GM18508 (cell line): Measurements from ENCODE around the gene FHOD3.

Experiments used
- ATAC-seq: cut with Tn5 transposase; IDR thresholded peaks from one replicate; pipeline ENCODE4 v1.9.1; 2021; ENCODE audit warnings: moderate number of reproducible peaks; ENCODE audit not compliant: insufficient read depth, unreplicated experiment

Gene FHOD3

DNA sequence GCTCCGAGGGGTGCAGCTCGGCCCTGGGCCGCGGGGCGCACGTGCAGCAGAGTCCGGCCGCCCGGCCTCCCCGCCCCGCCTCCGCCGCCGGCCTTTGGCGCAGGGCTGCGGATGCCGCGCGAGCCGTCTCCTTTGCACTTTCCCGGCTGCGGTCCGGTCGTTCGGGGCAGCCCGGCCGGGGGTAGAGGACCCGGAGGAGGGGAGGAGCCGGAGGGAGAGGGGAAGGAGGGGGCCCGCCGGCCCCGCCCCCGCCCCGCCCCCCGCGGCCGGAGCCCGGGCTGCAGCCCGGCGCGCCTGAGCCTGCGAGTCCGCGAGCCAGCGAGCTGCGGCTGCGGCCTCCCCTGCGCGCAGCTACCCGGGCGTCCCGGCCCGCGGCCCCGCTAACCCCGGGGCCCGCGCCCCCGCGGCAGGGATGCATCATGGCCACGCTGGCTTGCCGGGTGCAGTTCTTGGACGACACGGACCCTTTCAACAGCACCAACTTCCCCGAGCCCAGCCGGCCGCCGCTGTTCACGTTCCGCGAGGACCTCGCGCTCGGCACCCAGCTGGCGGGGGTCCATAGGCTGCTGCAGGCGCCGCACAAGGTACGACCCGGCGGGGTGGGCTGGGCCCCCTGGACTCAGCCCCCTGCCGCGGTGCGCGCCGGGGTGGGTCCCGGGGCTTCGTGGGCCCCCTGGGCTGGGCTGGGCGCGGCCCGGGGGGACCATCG lies at the start of gene FHOD3:
TSS of gene FHOD3 (plus strand) at position 297 of the 709 bp plus-strand sequence. CDS start at position 420, 123 bp downstream.
- no peak for ATAC-seq

DNA sequence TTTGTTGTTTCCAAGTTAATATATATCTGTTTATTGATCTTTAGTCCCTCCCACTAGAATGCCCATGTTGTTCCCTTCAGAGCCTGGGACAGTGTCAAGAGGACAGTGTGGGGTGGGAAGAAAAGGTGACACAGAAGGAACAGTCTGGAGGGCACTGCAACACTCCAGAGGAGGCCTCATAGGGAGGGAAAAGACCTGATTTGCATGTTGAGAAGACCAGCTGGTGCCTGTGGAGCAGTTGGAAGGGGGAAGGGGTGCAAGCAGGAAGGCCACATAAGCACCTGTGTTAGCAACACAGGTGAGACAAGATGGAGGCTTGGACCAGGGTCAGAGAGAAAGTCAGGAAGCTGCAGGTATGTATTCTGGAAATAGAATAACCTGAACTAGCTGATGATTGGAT lies 48.1 kb upstream of the FHOD3 start:
- ATAC-seq = no peak

DNA sequence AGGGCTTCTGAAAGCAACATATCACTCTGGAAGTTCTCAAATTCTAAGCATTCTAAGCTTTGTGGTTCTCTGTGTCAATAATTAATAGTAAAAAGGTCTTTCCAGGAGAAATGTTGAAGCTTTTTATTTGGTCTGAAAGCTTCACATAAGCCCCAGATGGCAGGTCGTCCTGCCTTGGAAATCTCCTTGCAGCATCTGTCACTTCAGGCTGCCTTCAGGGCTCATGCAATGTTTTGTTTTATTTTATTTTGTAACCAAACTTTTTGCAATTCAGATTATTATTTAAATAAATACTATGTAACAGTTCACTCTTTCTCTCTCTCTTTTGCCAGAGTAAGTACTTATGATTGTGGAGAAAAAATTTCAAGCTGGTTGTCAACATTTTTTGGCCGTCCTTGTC lies 46.7 kb upstream of the FHOD3 start:
- no peak for ATAC-seq

DNA sequence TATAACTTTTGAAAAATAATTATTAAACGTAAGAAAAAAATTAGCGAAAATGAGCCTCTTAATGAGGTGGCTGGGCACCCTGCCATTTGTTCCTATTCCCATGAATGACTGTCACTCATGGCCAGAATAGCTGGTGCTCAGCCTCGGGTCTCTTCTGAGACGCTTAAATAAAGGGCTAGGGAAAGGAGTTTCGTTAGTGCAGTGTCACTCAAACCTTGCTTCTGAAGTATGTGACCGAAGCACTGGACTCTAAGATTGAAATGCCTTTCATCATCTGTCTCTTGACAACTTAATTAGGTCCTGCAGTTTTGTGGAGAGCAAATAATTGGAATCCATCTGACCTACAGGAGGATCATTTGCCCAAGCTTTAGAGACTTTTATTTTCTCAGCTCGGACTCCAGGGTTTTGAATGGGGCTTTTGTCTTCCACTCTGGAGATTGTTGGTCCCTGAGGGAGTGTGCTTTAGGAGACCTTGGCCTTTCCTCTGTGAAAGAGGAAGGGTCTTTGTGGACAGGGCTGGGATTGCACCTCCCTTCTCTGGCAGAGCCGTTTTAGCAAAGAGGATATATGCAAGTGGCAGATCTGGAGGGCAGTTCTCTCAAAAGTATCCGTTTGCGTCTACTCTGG lies 42.3 kb upstream of the FHOD3 start:
- ATAC-seq = no peak

DNA sequence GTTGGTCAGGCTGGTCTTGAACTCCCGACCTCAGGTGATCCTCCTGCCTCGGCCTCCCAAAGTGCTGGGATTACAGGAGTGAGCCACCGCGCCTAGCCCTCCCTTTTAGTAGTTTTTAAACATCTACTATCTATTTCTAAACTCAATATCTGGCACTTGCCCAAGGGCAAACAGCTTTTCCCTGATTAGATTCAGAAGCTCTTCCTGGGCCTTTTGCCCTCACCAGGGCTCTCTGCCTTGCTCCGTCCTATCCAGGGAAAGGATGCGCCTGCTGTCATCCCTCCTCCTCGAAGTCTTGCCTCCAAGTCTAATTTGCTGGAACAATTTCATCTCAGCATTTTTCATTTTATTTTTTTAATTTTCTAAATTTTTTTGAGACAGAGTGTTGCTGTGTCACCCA lies 41.4 kb upstream of the FHOD3 start:
- no peak for ATAC-seq

- no peak for ATAC-seq
These were observed 34.5 kb upstream of the FHOD3 start for GRCh38 chr18:36262971-36263370.

DNA sequence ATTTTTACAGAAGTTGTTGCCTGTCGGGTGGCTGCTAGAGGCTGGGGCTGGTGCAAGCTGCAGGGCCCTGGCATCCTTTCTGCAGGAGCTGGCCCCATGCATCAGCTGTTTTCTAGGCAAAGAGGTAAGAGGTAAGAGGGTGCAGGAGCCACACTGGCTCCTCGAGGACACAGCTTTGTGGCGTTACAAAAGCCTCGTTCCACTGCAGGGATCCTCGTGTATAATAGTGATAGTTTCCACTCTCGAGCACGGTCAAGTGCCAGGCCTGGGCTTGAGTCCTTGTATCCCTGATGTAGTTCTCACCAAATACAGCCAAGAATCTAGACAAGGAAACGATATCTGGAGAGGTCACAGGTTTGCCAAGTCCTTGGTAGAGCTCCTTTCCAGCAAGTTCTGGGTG lies 33.2 kb upstream of the FHOD3 start:
- ATAC-seq = no peak

- ATAC-seq = no peak
These were observed 32.5 kb upstream of the FHOD3 start for GRCh38 chr18:36265015-36265414.

GRCh38 chr18:36269157-36269556 lies 28.4 kb upstream of the FHOD3 start:
- no peak for ATAC-seq

DNA sequence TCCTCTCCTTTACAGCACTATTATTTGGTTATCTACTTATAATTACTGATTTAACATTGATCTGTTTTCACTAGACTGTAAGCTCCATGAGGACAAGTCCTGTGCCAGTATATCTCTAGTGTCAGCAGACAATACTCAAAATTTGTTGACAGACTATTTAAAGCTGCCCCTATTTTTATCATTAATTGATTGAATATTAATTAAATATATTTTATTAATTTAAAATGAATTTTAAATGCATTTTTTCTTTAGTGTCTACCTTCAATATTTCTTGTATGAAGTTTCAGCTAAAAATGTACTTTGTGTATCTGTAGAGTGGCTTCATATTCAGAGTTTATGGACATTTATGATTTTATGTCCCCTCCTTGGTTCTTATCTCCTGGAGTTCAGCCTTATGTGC lies 26.4 kb upstream of the FHOD3 start:
- no peak for ATAC-seq

DNA sequence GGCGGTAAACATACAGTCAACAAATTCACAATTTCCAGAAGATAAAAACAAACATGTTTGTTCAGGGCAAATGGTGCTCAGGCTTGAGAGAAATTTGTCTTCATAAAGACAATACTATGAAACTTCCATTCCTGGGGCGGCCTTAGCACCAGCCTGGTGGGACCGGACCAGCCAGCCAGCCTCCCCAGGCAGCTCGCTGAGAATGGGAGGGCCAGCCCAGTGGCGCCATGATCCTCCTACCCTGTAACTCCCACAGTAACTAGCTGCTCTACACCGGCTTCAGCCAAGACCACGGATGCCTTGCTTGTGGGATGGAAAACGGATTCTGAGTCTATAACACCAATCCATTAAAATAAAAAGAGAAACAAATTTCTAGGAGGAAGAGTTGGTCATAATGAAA lies 24.2 kb upstream of the FHOD3 start:
- no peak for ATAC-seq

DNA sequence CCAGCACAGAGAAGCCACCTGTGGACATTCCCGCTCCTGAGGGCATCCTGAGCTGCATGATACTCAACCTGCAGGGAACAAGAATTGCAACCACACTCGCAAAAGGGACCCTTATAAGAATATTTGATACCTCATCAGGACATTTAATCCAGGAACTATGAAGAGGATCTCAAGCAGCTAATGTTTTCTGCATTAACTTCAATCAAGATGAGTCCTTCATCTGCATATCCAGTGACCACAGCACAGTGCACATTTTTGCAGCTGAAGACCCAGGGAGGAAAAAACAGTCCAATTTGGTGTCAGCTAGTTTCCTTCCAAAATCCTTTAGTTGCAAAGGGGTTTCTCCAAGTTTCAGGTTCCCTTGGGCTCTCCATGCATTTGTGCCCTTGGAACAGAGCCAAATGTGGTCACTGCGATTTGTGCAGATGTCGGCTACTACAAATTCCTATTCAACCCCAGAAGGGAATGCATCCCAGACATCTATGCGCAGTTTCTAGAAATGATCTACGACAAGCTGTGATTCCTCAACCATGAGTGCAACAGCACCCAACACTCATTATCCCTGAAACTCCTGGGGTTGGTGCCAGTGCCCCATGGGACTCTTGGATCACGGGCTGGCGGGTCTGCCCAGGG lies 23.3 kb upstream of the FHOD3 start:
- ATAC-seq = no peak

GRCh38 chr18:36275561-36275960 lies 22.0 kb upstream of the FHOD3 start:
- no peak for ATAC-seq

DNA sequence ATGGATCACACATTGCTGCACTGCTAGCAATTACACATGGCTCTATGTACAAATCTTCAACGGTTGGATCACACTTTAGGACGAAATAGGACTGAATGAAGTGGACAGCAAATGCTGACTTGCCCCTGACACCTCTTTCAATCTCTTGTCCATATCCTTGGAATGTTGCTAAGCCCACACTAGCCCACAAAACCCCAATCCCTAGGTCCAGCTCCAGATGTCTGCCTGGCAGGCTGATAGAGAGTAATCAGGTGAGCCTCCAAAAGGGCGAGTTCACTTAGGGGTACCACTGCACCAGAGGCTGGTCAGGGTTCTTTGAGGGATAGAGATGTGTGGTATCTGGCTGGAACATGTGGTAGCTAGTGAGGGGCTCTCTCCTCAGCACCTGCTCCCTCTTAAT lies 18.5 kb upstream of the FHOD3 start:
- no peak for ATAC-seq

DNA sequence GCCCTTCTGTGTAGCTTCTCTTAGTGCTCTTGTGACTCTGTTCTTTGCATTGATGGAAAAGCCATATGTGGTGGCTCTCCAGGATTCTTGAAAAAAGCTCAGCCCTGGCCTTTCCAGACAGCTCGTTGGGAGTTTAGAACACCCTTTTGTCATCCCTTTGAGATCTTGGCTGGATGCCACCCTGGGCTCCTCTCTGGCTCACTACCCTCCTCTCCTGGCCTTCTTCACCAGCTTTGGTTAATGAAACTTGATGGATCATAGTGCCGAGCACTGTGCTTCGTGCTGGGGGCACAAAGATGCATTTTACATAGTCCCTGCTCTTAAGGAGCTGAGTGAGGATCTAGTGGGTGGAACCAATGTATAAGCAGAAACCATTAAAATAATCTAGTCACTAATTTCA lies 15.6 kb upstream of the FHOD3 start:
- no peak for ATAC-seq

DNA sequence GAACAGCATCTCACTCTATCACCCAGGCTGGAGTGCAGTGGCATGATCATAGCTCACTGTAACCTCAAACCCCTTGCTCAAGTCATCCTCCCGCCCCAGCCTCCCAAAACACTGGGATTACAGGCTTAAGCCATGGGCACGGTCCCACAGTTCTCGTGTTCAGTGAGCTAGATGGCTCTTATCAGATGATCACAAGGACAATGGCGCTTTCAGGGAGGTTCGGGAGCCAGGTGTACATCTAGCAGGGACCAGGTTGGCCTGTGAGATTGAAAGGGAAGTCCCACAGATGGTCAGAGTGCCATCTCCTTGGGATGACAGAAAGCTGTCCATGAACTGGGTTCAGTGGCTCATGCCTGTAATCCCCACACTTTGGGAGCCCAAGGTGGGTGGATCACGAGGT lies 14.1 kb upstream of the FHOD3 start:
- no peak for ATAC-seq

GRCh38 chr18:36284268-36284667 lies 13.2 kb upstream of the FHOD3 start:
- no peak for ATAC-seq

DNA sequence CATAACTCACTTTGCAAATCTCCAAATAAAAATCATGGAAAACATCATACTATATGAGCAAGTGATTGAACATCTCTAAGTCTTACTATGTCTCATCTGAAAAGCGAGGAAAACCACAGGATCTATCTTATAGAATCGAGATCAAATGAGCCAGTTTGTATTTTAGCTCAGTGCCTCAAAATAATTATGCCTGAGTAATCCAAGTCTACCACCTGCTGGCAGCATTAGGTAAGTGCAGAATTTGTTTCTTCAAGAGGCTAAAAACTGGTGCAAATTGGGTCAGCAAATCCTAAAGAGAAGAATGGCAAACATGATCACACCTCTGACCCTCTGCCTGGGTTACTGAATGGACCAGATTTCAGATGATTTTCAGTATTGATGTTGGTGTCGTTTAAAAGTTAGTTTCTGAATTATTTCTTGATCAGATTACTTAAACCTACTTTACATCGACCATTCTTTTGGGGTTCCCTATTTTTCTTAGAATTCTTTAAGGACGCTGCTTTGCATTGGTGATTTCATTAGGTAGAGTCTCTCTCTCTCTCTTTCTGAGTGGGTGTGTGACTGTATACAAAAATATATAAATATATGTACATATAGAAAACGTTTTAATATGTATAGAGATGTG lies 12.7 kb upstream of the FHOD3 start:
- ATAC-seq = no peak

GRCh38 chr18:36287653-36288052 lies 9.9 kb upstream of the FHOD3 start:
- ATAC-seq = no peak

DNA sequence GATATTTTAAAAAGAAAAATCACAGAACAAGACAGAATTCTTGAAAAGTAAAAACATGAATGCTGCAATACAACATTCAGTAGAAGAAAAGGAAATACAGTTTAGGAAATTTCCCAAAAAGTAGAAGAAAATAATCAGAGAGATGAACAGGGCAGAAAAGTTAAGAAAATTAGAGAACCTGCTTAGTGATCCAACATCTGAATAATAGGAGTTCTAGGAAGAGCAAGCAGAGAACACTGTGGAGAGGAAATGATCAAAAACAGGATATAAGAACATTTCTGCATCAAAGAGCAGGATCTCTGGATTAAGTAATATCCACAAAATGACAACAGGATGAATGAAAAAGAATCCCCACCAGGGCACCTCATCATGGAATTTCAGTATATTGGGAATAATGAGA lies 8.8 kb upstream of the FHOD3 start:
- no peak for ATAC-seq

GRCh38 chr18:36294031-36294430 lies 3.5 kb upstream of the FHOD3 start:
- ATAC-seq = no peak
